Skeletal muscle tissue (tissue), 4 donors: ENCODE measurements around the gene IFI44L. TPM values are rescaled to one million over a fixed set of nuclear protein-coding genes. Genes with fewer than 3 reads are reported as not detected.

Experiments
- H3K27ac ChIP-seq: one replicate; pipeline ENCODE4 v1.7.0; 2013; ENCODE audit warnings: mild to moderate bottlenecking, low read depth, low read length, inconsistent platforms
- H3K27me3 ChIP-seq, 3 donors: one replicate each; pipeline ENCODE4 v1.7.0; 2013; ENCODE audit warnings: low read length in 3 of 3; ENCODE audit not compliant: control insufficient read depth in 3 of 3, insufficient read depth in 3 of 3
- H3K36me3 ChIP-seq, 3 donors: one replicate each; pipeline ENCODE4 v1.7.0; 2013; ENCODE audit warnings: low read length in 3 of 3; ENCODE audit not compliant: control insufficient read depth in 3 of 3, insufficient read depth in 3 of 3
- H3K4me1 ChIP-seq, 3 donors: one replicate each; pipeline ENCODE4 v1.7.0; 2013; ENCODE audit warnings: low read length in 3 of 3, mild to moderate bottlenecking in 3 of 3; ENCODE audit not compliant: control insufficient read depth in 3 of 3, insufficient read depth in 3 of 3
- H3K4me3 ChIP-seq, 3 donors: one replicate each; pipeline ENCODE4 v1.7.0; 2013; ENCODE audit warnings: low read length in 3 of 3
- H3K9ac ChIP-seq, 3 donors: one replicate each; pipeline ENCODE4 v1.7.0; 2013; ENCODE audit warnings: low read length in 3 of 3, mild to moderate bottlenecking in 3 of 3, moderate library complexity in 2 of 3, low read depth in 1 of 3
- H3K9me3 ChIP-seq, 3 donors: one replicate each; pipeline ENCODE4 v1.7.0; 2013; ENCODE audit warnings: low read length in 3 of 3; ENCODE audit not compliant: control insufficient read depth in 3 of 3
- total RNA-seq: library from RNA; depleted of rRNA; stranded (reverse); fragments of >200 nt; gene quantifications from one replicate; pipeline ENCODE4 v1.2.3, GENCODE V29; 2014
- donor health status: Osteomylitis.

Gene IFI44L
- total RNA-seq, 1 donor from 2014 or later = 7.3 TPM

DNA sequence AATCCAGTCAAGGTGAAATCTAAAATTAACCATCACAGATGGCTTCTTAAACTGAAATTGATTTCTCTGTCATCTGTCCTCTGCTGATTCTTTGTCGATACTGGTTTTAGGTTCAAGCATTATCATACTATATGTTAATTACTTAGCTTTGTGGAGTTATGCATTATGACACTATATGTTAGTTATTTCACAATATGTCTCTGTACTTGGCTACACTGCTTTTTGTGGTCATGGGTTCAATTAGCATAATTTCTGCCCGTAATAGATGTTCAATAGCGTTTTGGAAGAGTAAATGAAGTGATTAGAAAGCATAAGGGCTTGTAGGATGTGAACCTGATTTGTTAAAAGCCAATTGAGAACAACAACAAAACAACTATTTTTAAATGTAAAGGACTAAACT lies 57.5 kb downstream of the IFI44L start:
- H3K27ac ChIP-seq = no peak overlapping the region

DNA sequence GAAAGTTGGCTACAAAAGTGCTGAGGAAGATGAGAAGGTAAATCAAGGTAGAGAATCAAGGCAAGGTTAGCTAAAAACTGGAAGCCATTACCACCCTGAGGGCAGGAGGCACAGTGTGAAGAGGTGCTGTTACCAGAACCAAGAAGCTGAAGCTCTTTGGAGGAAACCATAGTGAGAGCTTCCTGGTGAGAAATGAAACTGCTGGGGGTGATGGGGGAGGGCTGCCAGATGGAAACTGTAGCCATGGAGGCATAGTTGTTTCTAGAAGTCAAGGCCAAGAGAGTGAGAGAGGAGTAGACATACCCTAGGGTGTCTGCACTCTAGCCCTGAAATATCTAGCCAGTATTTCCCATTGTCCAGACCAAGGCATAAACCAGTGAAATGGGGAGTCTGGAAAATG lies 58.1 kb downstream of the IFI44L start:
- no peak overlapping the region for H3K9ac ChIP-seq
- H3K36me3 ChIP-seq = no peaks in the 10 kb centered on the region
- no peaks in the 10 kb centered on the region for H3K9me3 ChIP-seq
- H3K4me3 ChIP-seq = no peak overlapping the region
- H3K4me1 ChIP-seq = no peaks in the 10 kb centered on the region
- peaks cover 0 to 3% (median 0%) of the 10 kb centered on the region in 3 donors for H3K27me3 ChIP-seq
- no peak overlapping the region for H3K27ac ChIP-seq

More for the DNA sequence above, 57.5 kb downstream of the IFI44L start:
- no peaks in the 10 kb centered on the region for H3K9me3 ChIP-seq
- no peaks in the 10 kb centered on the region for H3K4me1 ChIP-seq
- no peak overlapping the region for H3K4me3 ChIP-seq
- no peak overlapping the region for H3K9ac ChIP-seq
- H3K27me3 ChIP-seq = peaks cover 0 to 3% (median 0%) of the 10 kb centered on the region in 3 donors
- H3K36me3 ChIP-seq = no peaks in the 10 kb centered on the region

DNA sequence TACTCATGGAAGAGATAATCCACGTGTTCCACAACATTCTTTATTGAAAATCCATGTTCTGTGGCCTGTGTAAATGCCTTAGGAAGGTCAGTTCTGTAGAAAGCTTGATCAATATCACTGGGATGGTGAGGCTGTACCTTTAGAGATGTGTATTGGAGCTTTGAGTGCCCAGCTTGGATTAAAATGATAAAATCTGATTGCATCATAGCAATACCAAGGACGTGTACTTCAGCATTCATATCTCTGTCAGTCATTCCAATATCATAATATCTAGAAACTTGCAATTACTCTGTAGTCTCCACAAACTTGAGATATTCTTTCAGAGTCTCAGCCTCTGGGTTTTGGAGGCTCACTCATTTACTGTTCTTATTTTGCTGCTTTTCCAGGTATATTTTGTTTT lies 61.0 kb downstream of the IFI44L start:
- no peak overlapping the region for H3K4me3 ChIP-seq
- no peaks in the 10 kb centered on the region for H3K4me1 ChIP-seq
- no peak overlapping the region for H3K9ac ChIP-seq
- peaks cover 0 to 3% (median 0%) of the 10 kb centered on the region in 3 donors for H3K27me3 ChIP-seq
- H3K9me3 ChIP-seq = no peaks in the 10 kb centered on the region
- H3K27ac ChIP-seq = no peak overlapping the region
- H3K36me3 ChIP-seq = no peaks in the 10 kb centered on the region

DNA sequence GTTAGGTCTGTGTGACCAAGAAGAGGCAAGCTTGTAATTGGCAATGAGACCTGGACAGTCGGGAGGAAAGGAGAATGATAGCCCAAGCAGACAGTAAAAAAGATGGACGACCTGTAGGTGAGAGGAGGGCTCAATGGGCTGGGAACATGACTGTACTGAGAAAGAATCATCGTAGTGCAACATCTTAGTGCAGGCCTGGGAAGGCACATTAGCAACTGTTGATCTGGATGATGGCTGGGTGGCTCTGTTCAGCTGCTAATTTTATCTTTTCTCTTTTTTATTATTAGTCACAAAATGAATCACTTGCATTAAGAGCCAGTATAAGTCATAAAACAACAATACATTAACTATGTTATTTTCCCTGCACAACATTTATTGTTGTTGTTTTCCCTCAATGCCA lies 62.2 kb downstream of the IFI44L start:
- peaks cover 0 to 3% (median 0%) of the 10 kb centered on the region in 3 donors for H3K27me3 ChIP-seq
- no peaks in the 10 kb centered on the region for H3K9me3 ChIP-seq
- no peaks in the 10 kb centered on the region for H3K4me1 ChIP-seq
- H3K4me3 ChIP-seq = no peak overlapping the region
- H3K36me3 ChIP-seq = no peaks in the 10 kb centered on the region
- H3K9ac ChIP-seq = no peak overlapping the region
- H3K27ac ChIP-seq = no peak overlapping the region

DNA sequence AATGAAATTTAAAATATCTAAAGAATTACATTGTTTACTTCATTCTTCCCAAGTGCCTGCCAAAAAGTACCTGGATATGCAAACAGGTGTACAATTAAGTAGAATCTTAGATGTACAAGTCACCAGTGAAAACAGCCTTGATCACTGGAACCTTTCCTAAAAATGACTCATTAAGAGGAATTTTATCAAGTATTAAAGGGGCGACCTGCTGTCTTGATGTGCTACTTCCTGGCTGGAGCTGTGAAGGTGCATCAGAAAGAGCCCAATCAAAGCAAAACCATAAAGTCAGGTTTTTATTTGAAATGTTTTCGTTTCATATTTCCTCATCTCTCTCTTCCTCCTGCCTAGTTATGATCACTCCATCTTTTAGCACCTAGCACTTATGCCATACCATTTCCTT lies 62.8 kb downstream of the IFI44L start:
- no peak overlapping the region for H3K27ac ChIP-seq
- no peak overlapping the region for H3K9ac ChIP-seq
- no peaks in the 10 kb centered on the region for H3K36me3 ChIP-seq
- H3K9me3 ChIP-seq = no peaks in the 10 kb centered on the region
- H3K4me3 ChIP-seq = no peak overlapping the region
- H3K27me3 ChIP-seq = peaks cover 0 to 3% (median 0%) of the 10 kb centered on the region in 3 donors
- no peaks in the 10 kb centered on the region for H3K4me1 ChIP-seq

DNA sequence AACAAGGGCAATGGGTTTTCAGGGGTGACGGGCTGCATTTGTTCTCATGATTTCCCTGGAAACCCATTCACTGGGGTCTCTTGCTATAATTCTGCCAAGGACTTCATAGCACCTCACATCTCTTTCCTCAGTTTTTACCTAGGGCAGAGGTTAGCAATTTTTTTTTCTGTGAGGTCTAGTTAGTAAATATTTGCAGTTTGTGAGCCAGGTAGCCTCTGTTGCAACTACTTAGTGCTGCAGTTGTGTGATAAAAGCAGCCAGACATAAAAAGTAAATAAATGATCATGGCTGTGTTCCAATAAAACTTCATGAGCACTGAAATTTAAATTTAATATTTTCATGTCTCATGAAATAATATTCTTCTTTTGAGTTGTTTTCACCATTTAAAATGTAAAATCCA lies 67.1 kb downstream of the IFI44L start:
- H3K9me3 ChIP-seq = no peaks in the 10 kb centered on the region
- no peaks in the 10 kb centered on the region for H3K36me3 ChIP-seq
- H3K9ac ChIP-seq = no peak overlapping the region
- H3K4me3 ChIP-seq = no peak overlapping the region
- no peaks in the 10 kb centered on the region for H3K27me3 ChIP-seq
- no peak overlapping the region for H3K27ac ChIP-seq
- H3K4me1 ChIP-seq = no peaks in the 10 kb centered on the region

DNA sequence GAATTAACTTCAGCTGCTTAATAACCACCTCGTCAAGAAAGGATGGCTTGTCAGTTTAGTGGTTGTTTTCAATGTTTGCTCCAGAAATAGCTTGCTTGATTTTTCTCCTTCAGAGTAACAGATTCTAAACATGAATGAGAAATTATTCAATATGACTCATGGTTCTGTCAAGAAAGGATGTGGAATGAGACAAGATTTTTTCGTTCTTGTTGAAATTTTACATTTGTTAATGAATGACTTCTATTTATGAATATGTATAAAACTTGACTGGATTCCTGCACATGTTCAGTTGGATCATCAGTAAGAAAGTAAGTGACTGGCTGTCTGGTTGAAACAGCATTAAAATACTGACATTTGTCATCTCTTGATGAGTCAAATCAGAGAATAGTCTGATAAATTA lies 67.7 kb downstream of the IFI44L start:
- H3K27ac ChIP-seq = no peak overlapping the region
- no peaks in the 10 kb centered on the region for H3K9me3 ChIP-seq
- H3K36me3 ChIP-seq = no peaks in the 10 kb centered on the region
- no peaks in the 10 kb centered on the region for H3K4me1 ChIP-seq
- H3K9ac ChIP-seq = no peak overlapping the region
- no peaks in the 10 kb centered on the region for H3K27me3 ChIP-seq
- H3K4me3 ChIP-seq = no peak overlapping the region

DNA sequence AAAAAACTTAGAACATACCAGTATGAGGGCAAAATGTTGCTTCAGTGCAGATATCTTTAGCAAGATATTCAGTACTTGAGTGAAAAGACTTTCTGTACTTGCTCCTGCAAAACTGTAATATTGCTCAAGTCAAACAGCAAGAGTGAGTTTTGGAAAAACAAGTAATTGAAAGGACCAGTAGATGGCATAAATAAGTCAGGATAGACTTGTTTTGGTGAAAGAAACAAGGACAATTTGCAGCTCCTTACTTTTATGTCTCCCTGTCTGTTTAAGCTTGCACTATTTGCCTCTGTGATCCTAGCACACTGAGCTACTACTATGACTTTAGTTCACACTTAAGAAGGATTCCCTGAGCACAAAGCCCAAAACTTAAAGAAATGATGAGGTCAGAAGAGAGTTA lies 68.4 kb downstream of the IFI44L start:
- no peaks in the 10 kb centered on the region for H3K36me3 ChIP-seq
- H3K4me3 ChIP-seq = no peak overlapping the region
- H3K9ac ChIP-seq = no peak overlapping the region
- no peak overlapping the region for H3K27ac ChIP-seq
- no peaks in the 10 kb centered on the region for H3K27me3 ChIP-seq
- no peaks in the 10 kb centered on the region for H3K4me1 ChIP-seq
- no peaks in the 10 kb centered on the region for H3K9me3 ChIP-seq

DNA sequence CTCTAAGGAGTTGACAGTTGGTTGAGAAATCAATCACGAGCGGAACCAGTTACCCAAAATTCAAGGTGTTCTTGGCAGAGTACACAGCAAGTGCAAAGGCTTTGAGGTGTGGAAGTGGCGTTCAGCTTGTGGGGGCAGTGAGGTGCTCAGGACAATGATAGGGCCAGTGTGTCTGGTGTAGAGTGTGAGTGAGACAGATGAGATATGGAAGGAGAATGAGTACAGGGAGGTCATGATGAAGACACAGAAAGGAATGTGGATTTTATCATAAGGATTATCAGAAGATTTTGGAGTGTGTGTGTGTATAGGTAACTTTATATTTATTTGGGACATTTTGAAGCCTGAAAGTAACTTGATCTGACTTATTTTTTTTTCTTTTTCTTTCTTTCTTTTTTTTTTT lies 70.3 kb downstream of the IFI44L start:
- Histone ChIP-seq H3K9ac (no peak overlapping the region), H3K4me1 (no peaks in the 10 kb centered on the region), H3K27me3 (no peaks in the 10 kb centered on the region), H3K9me3 (no peaks in the 10 kb centered on the region), H3K27ac (no peak overlapping the region), H3K4me3 (no peak overlapping the region), H3K36me3 (no peaks in the 10 kb centered on the region)

DNA sequence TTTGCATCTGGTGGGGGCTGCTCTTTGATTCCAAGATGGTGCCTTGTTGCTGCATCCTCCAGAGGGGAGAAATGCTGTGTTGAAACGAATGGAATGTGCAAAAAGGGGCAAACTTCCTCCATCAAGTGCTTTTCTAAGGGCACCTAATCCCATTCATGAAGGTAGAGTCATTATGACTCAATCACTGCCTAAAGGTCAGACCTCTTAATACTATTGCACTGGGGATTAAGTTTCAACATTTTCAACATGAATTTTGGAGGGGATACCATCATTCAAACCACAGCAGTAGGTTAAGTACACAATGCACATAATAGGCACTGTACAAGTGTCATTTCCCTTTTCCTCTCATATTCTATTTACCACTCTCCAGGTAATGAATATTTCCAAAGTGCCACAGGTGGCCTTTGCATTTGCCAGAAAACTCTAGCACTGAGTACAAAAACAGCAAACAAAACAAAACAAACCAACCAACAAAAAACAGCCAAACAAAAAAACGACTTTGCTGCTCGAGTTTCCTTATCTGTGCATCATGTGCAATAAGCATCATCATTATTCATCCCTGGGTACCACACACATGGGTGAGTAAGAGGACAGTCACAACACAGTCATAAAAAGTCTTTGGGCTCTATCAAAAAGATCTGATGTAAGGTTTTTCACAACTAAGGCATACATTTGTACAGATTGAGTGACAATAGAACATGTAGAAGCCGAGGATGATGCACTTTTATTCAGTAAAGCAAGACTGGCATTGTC lies 71.9 kb downstream of the IFI44L start:
- Histone ChIP-seq H3K4me3 (no peak overlapping the region), H3K27ac (no peak overlapping the region), H3K27me3 (no peaks in the 10 kb centered on the region), H3K36me3 (no peaks in the 10 kb centered on the region), H3K4me1 (no peaks in the 10 kb centered on the region), H3K9me3 (no peaks in the 10 kb centered on the region), H3K9ac (no peak overlapping the region)
